ENCODE measurements around the gene CNKSR3.

Gene CNKSR3

GRCh38 chr6:154407440-154407839, 103.0 kb downstream of the CNKSR3 start:
- H3K27ac ChIP-seq (replicated peaks): no peak overlapping the region
- no peak for DNase-seq (ENCODE audit: low read depth in 1 of 2, low spot score in 1 of 2)

DNA sequence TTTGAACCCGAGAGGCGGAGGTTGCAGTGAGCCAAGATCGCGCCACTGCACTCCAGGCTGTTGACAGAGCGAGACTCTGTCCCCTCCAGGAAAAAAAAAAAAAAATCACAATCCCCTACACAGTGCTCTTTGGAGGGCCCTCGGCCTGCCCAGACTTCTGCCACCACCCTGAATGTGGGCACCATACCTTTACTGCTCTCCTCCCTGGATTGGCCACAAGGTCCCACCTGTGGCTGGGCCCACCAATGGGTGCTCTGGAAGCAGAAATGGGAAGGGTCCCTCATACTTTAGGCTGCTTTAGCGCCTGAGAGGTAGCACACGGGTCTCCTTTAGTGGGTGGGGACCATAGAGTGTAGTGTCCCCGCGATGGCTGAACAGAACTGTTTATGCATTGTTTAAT, 103.6 kb downstream of the CNKSR3 start:
- H3K27ac ChIP-seq (replicated peaks): no peak overlapping the region
- no peak for DNase-seq (ENCODE audit: low read depth in 1 of 2, low spot score in 1 of 2)
- H3K27me3 ChIP-seq (ENCODE audit: insufficient read depth, poor library complexity, severe bottlenecking): no peaks in the 10 kb centered on the region
- no peak overlapping the region for H3K4me3 ChIP-seq (replicated peaks; ENCODE audit: insufficient read depth, low read length)
- TF ChIP-seq, protein P1, sequence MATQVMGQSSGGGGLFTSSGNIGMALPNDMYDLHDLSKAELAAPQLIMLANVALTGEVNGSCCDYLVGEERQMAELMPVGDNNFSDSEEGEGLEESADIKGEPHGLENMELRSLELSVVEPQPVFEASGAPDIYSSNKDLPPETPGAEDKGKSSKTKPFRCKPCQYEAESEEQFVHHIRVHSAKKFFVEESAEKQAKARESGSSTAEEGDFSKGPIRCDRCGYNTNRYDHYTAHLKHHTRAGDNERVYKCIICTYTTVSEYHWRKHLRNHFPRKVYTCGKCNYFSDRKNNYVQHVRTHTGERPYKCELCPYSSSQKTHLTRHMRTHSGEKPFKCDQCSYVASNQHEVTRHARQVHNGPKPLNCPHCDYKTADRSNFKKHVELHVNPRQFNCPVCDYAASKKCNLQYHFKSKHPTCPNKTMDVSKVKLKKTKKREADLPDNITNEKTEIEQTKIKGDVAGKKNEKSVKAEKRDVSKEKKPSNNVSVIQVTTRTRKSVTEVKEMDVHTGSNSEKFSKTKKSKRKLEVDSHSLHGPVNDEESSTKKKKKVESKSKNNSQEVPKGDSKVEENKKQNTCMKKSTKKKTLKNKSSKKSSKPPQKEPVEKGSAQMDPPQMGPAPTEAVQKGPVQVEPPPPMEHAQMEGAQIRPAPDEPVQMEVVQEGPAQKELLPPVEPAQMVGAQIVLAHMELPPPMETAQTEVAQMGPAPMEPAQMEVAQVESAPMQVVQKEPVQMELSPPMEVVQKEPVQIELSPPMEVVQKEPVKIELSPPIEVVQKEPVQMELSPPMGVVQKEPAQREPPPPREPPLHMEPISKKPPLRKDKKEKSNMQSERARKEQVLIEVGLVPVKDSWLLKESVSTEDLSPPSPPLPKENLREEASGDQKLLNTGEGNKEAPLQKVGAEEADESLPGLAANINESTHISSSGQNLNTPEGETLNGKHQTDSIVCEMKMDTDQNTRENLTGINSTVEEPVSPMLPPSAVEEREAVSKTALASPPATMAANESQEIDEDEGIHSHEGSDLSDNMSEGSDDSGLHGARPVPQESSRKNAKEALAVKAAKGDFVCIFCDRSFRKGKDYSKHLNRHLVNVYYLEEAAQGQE (IDR thresholded peaks at IDR 0.05; ENCODE audit: insufficient replicate concordance, low read depth): no peak
- TF ChIP-seq CTCF (IDR thresholded peaks at IDR 0.05; ENCODE audit: insufficient read depth, low read length) (no peak), GABPA (IDR thresholded peaks at IDR 0.05; ENCODE audit: low read depth) (no peak), POLR2AphosphoS5 (IDR thresholded peaks at IDR 0.05; ENCODE audit: low read depth) (no peak), SPI1 (IDR thresholded peaks at IDR 0.05; ENCODE audit: borderline replicate concordance, low read depth) (no peak)

More at GRCh38 chr6:154407440-154407839, 103.0 kb downstream of the CNKSR3 start:
- TF ChIP-seq, protein P1 (IDR thresholded peaks at IDR 0.05; ENCODE audit: insufficient replicate concordance, low read depth): no peak
- TF ChIP-seq POLR2AphosphoS5 (IDR thresholded peaks at IDR 0.05; ENCODE audit: low read depth) (no peak), CTCF (IDR thresholded peaks at IDR 0.05; ENCODE audit: insufficient read depth, low read length) (no peak), SPI1 (IDR thresholded peaks at IDR 0.05; ENCODE audit: borderline replicate concordance, low read depth) (no peak), GABPA (IDR thresholded peaks at IDR 0.05; ENCODE audit: low read depth) (no peak)
- Histone ChIP-seq H3K4me3 (replicated peaks; ENCODE audit: insufficient read depth, low read length) (no peak overlapping the region), H3K27me3 (ENCODE audit: insufficient read depth, poor library complexity, severe bottlenecking) (no peaks in the 10 kb centered on the region)

GRCh38 chr6:154406301-154406700, 104.2 kb downstream of the CNKSR3 start:
- Histone ChIP-seq H3K27me3 (ENCODE audit: insufficient read depth, poor library complexity, severe bottlenecking) (no peaks in the 10 kb centered on the region), H3K27ac (replicated peaks) (no peak overlapping the region), H3K4me3 (replicated peaks; ENCODE audit: insufficient read depth, low read length) (no peak overlapping the region)
- DNase-seq (ENCODE audit: low read depth in 1 of 2, low spot score in 1 of 2): no peak
- TF ChIP-seq CTCF (IDR thresholded peaks at IDR 0.05; ENCODE audit: insufficient read depth, low read length) (no peak), SPI1 (IDR thresholded peaks at IDR 0.05; ENCODE audit: borderline replicate concordance, low read depth) (no peak), GABPA (IDR thresholded peaks at IDR 0.05; ENCODE audit: low read depth) (no peak), POLR2AphosphoS5 (IDR thresholded peaks at IDR 0.05; ENCODE audit: low read depth) (no peak)
- TF ChIP-seq, protein P1 (IDR thresholded peaks at IDR 0.05; ENCODE audit: insufficient replicate concordance, low read depth): no peak

Data from HL-60 (cell line).